D721Med (cell line): ENCODE measurements around the gene OAS1.

ENCODE experiments used
- DNase-seq: peaks from one replicate; pipeline ENCODE4 v3.0.0; 2011; ENCODE audit warnings: low spot score; ENCODE audit not compliant: insufficient read length
- FAIRE-seq: peaks from 2 replicates; lab custom pipeline; 2011; peaks lifted over from hg19 to GRCh38; lab: Jason Lieb, UNC
- TF ChIP-seq, protein P1 (sequence below): IDR thresholded peaks from 2 replicates; pipeline ENCODE4 v1.5.1; 2012; ENCODE audit warnings: mild to moderate bottlenecking, control low read depth; ENCODE audit not compliant: insufficient read depth; ENCODE audit errors: missing control alignments

Gene OAS1

GRCh38 chr12:112927925-112928324 lies 21.2 kb downstream of the OAS1 start:
- FAIRE-seq (no peak), DNase-seq (no peak)
- TF ChIP-seq, protein P1, sequence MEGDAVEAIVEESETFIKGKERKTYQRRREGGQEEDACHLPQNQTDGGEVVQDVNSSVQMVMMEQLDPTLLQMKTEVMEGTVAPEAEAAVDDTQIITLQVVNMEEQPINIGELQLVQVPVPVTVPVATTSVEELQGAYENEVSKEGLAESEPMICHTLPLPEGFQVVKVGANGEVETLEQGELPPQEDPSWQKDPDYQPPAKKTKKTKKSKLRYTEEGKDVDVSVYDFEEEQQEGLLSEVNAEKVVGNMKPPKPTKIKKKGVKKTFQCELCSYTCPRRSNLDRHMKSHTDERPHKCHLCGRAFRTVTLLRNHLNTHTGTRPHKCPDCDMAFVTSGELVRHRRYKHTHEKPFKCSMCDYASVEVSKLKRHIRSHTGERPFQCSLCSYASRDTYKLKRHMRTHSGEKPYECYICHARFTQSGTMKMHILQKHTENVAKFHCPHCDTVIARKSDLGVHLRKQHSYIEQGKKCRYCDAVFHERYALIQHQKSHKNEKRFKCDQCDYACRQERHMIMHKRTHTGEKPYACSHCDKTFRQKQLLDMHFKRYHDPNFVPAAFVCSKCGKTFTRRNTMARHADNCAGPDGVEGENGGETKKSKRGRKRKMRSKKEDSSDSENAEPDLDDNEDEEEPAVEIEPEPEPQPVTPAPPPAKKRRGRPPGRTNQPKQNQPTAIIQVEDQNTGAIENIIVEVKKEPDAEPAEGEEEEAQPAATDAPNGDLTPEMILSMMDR, result no peak

DNA sequence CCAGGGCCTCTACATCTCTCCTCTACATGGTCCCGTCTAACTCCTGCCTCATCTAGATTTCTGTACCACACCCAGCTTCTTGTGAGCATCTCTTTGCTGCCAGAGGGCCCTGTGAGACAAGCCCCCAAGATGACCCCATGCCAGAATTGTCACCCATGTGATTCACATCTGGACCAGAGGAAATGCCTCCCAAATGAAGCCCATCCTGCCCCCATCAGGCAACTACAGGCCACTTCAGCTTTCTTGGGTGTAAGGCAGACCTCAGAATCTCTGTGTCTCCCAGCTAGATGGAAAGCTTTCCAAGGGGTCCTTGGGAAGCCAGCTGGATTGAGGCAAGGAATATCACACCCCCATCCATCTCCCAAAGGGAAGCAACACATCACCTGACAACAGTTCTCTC lies 22.2 kb downstream of the OAS1 start:
- TF ChIP-seq, protein P1, result no peak
- FAIRE-seq (no peak), DNase-seq (no peak)

- TF ChIP-seq, protein P1, result no peak
- DNase-seq (no peak), FAIRE-seq (no peak)
Observed at GRCh38 chr12:112929715-112930114, 23.0 kb downstream of the OAS1 start.

DNA sequence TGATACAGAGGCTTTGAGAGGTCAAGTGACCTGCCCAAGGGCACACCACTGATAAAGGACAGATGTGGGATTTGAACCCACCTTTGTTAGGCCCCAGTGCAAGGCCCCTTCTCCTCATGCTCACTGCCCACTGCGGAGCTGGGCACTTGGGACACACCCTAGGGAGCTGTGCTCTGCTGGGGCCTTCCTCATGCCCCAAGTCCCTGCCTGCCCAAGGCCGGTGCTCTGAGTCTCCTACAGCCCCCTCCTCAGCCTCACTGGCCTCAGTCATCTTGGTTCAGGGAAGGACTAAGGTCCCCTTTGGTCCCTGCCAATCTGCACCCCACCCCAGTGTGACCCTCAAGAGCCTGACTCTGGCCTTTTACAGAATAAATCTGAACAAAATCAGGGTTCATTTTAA lies 23.6 kb downstream of the OAS1 start:
- TF ChIP-seq, protein P1, result no peak
- FAIRE-seq (no peak), DNase-seq (no peak)

DNA sequence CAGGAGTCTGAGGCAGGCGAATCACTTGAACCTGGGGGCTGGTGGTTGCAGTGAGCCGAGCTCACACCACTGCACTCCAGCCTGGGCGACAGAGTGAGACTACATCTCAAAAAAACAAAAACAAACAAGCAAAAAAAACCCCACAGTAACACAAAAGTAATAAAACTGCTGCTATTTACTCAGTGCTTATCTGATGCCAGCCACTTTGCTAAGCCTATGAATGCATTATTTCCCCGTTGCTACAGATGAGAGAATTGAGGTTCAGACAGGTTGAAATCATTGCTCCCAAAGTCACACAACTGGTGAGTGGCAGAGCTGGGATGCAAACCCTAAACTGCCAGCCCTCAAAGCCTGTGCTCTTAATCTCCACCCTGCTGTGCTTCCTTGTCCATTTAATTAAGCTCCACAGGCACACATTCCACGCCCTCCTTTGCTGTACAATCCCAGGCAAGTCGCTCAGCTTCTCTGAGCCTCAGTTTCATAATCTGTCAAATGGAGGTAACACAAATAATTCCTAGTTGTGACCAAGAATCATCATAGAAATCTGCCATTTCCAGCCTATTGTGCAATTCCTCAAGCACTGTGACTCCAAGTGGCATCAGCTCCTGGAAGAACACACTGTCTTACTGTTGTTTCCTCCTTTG lies 25.8 kb downstream of the OAS1 start:
- TF ChIP-seq, protein P1, result no peak
- FAIRE-seq (no peak), DNase-seq (no peak)

DNA sequence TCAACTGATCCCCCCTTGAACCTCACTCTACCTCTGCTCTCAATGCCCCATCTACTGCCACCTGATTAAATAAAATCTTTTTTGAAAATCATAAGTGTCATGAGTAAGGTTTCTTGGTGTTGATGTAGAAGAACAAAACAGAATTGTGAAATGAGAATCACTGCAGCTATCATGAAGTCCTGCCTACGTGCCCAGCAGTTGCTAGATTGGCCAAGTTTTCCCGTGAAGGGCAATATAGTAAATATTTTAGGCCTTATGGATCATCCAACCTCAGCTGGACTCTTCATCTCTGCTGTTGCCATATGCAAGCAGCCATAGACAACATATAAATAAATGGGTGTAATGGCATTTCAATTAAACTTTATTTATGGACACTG lies 26.4 kb downstream of the OAS1 start:
- TF ChIP-seq, protein P1, result no peak
- no peak for DNase-seq
- no peak for FAIRE-seq

GRCh38 chr12:112936264-112936663 lies 29.5 kb downstream of the OAS1 start:
- FAIRE-seq (no peak), DNase-seq (no peak)
- TF ChIP-seq, protein P1, result no peak
